Medulla oblongata (tissue), 1 donor: ENCODE measurements around the gene RABGGTA.

Experiments
- DNase-seq: peaks from one replicate; pipeline ENCODE4 v3.0.0-alpha.2; 2015; ENCODE audit errors: extremely low spot score

Gene RABGGTA

GRCh38 chr14:24271134-24271833 lies at the start of gene RABGGTA:
Gene RABGGTA, minus strand, starts transcription at chr14:24271597. Its CDS starts 482 bp downstream, at chr14:24271115.
- DNase-seq, result peak; percentile 88

- DNase-seq, result no peak
Observed at GRCh38 chr14:24317141-24317928, 45.9 kb upstream of the RABGGTA start.

- DNase-seq, result no peak
Observed at GRCh38 chr14:24316597-24316950, 45.2 kb upstream of the RABGGTA start.

- DNase-seq, result no peak
Observed at GRCh38 chr14:24315807-24316596, 44.6 kb upstream of the RABGGTA start.

- no peak for DNase-seq
Observed at GRCh38 chr14:24315243-24315806, 43.9 kb upstream of the RABGGTA start.

- DNase-seq, result no peak
Observed at GRCh38 chr14:24314377-24315193, 43.2 kb upstream of the RABGGTA start.

GRCh38 chr14:24313913-24314312 lies 42.5 kb upstream of the RABGGTA start:
- peak; percentile 64 for DNase-seq

- peak; percentile 64 for DNase-seq
Observed at GRCh38 chr14:24312736-24313507, 41.5 kb upstream of the RABGGTA start.

- no peak for DNase-seq
Observed at GRCh38 chr14:24311837-24312615, 40.6 kb upstream of the RABGGTA start.

GRCh38 chr14:24310646-24311604 lies 39.5 kb upstream of the RABGGTA start, which contains the start of gene LTB4R:
Gene LTB4R, plus strand, starts transcription at chr14:24311502. Its CDS starts 4,150 bp downstream, at chr14:24315652.
- peak; percentile 70 for DNase-seq

- DNase-seq, result no peak
Observed at GRCh38 chr14:24310265-24310645, 38.9 kb upstream of the RABGGTA start.

- DNase-seq, result no peak
Observed at GRCh38 chr14:24309538-24310264, 38.3 kb upstream of the RABGGTA start, which contains the start of gene LTB4R2. Gene LTB4R2, plus strand, starts transcription at chr14:24310140. Its CDS starts 525 bp downstream, at chr14:24310665.

GRCh38 chr14:24308342-24309124 lies 37.1 kb upstream of the RABGGTA start:
- DNase-seq, result no peak

- peak; percentile 80 for DNase-seq
Observed at GRCh38 chr14:24307575-24308341, 36.4 kb upstream of the RABGGTA start, which contains the start of gene CIDEB. Gene CIDEB, minus strand, starts transcription at chr14:24307977. Its CDS starts 119 bp downstream, at chr14:24307858.

GRCh38 chr14:24307156-24307574 lies 35.8 kb upstream of the RABGGTA start:
- no peak for DNase-seq

GRCh38 chr14:24304019-24304387 lies 32.6 kb upstream of the RABGGTA start:
- no peak for DNase-seq
